ENCODE data around the gene CD72.
A peak's percentile ranks its signal among the peaks of the same experiment; 100 is the strongest.
"Not testable (repeated sequence)": the region's sequence is repeated elsewhere in the genome, so short reads cannot be mapped to it uniquely, and the experiment has no call there.

The CD72 gene

GRCh38 chr9:35612843-35613242, 5.4 kb downstream of the CD72 start:
- H3K4me1 ChIP-seq (ENCODE audit: control insufficient read depth in 1 of 2, insufficient read depth in 1 of 2, low read depth in 1 of 2, low read length in 1 of 2), result peaks cover 9 to 12% of the 10 kb centered on the region in 2 experiments
- H3K27ac ChIP-seq, result no peak overlapping the region
- H3K9me3 ChIP-seq, result no peaks in the 10 kb centered on the region
- H3K36me3 ChIP-seq, result peaks cover 19% of the 10 kb centered on the region
- TF ChIP-seq, protein P1, sequence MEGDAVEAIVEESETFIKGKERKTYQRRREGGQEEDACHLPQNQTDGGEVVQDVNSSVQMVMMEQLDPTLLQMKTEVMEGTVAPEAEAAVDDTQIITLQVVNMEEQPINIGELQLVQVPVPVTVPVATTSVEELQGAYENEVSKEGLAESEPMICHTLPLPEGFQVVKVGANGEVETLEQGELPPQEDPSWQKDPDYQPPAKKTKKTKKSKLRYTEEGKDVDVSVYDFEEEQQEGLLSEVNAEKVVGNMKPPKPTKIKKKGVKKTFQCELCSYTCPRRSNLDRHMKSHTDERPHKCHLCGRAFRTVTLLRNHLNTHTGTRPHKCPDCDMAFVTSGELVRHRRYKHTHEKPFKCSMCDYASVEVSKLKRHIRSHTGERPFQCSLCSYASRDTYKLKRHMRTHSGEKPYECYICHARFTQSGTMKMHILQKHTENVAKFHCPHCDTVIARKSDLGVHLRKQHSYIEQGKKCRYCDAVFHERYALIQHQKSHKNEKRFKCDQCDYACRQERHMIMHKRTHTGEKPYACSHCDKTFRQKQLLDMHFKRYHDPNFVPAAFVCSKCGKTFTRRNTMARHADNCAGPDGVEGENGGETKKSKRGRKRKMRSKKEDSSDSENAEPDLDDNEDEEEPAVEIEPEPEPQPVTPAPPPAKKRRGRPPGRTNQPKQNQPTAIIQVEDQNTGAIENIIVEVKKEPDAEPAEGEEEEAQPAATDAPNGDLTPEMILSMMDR (IDR thresholded peaks at IDR 0.05), result no peak
- peaks cover 24% of the 10 kb centered on the region for H3K27me3 ChIP-seq
- no peak overlapping the region for H3K4me3 ChIP-seq (ENCODE audit: low read depth in 1 of 2, low read length in 1 of 2)

DNA sequence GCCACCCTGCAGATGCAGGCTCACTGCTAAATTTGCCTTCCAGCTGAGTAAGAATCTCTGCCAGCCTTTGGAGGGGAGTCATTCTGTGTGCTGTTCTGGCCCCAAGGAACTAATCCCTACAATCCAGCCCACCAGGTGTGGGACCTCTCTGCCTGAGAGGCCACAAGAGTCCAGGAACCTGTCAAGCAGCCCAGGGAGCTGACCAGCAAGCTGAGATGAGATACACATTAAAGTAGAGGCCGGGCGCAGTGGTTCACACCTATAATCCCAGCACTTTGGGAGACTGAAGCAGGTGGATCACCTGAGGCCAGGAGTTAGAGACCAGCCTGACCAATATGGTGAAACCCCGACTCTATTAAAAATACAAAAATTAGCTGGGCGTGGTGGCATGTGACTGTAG, 6.1 kb downstream of the CD72 start:
- H3K27me3 ChIP-seq, result peaks cover 16% of the 10 kb centered on the region
- H3K4me1 ChIP-seq (ENCODE audit: control insufficient read depth in 1 of 2, insufficient read depth in 1 of 2, low read depth in 1 of 2, low read length in 1 of 2); H3K4me3 ChIP-seq (ENCODE audit: low read depth in 1 of 2, low read length in 1 of 2); H3K9me3 ChIP-seq; H3K27ac ChIP-seq: not testable (repeated sequence)
- H3K36me3 ChIP-seq, result peaks cover 21% of the 10 kb centered on the region

DNA sequence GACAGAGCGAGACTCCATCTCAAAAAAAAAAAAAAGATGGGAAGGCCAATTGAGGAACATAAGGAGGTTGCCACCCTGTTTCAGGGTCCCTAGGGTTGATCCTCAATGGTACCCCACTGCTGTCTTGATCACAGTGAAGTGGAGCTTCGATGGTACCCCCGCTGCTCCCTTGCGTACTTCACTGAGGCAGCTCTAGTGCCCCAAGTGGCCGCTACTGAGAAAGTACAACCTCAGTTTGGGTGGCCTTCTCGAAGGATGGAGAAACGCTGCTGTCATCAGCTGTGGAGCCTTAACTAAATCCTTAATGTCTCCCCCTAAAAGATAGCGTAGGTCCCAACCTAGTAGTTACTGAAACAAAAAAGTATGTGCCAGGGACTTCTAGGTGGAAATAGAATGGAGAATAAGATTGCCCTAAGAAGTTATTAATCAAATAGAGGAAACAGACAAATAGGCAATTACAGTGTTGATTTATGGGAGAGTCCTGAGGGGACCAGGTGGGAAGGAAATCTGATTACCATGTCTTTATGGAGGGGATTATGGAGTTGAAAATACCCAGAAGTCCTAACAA, 6.9 kb downstream of the CD72 start:
- peaks cover under 1 to 6% of the 10 kb centered on the region in 2 experiments for H3K4me1 ChIP-seq (ENCODE audit: control insufficient read depth in 1 of 2, insufficient read depth in 1 of 2, low read depth in 1 of 2, low read length in 1 of 2)
- H3K27me3 ChIP-seq, result peaks cover 8% of the 10 kb centered on the region
- TF ChIP-seq, protein P1 (IDR thresholded peaks at IDR 0.05), result peak; percentile 43
- no peak overlapping the region for H3K4me3 ChIP-seq (ENCODE audit: low read depth in 1 of 2, low read length in 1 of 2)
- peaks cover 21% of the 10 kb centered on the region for H3K36me3 ChIP-seq
- H3K27ac ChIP-seq, result no peak overlapping the region
- no peaks in the 10 kb centered on the region for H3K9me3 ChIP-seq

GRCh38 chr9:35609820-35610163, 8.4 kb downstream of the CD72 start:
- Histone ChIP-seq H3K9me3 (no peaks in the 10 kb centered on the region), H3K27me3 (no peaks in the 10 kb centered on the region), H3K27ac (no peak overlapping the region), H3K4me3 (ENCODE audit: low read depth in 1 of 2, low read length in 1 of 2) (no peak overlapping the region), H3K4me1 (ENCODE audit: control insufficient read depth in 1 of 2, insufficient read depth in 1 of 2, low read depth in 1 of 2, low read length in 1 of 2) (peaks cover 10 to 14% of the 10 kb centered on the region in 2 experiments), H3K36me3 (peaks cover 21% of the 10 kb centered on the region)
- TF ChIP-seq, protein P1 (IDR thresholded peaks at IDR 0.05), result no peak

DNA sequence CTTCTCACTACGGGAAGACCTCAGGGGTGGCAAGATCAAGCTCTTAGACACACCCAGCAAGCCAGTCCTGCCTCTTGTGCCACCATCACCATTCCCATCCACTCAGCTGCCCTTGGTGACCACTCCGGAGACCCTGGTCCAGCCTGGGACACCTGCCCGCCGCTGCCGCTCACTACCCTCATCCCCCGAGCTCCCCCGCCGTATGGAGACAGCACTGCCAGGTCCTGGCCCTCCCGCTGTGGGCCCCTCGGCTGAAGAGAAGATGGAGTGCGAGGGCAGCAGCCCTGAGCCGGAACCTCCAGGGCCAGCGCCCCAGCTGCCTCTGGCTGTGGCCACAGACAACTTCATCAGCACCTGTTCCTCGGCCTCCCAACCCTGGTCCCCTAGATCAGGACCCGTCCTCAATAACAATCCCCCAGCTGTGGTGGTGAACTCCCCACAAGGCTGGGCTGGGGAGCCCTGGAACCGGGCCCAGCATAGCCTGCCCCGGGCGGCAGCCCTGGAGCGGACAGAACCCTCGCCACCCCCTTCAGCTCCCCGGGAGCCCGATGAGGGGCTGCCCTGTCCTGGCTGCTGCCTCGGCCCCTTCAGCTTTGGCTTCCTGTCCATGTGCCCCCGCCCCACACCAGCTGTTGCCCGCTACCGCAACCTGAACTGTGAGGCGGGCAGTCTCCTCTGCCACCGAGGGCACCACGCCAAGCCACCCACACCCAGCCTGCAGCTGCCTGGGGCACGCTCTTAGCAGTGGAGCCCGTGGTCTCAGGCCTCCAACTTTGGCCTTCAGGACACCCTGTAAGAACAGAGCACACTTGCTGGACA, 9.0 kb downstream of the CD72 start:
- Histone ChIP-seq H3K27ac (no peak overlapping the region), H3K9me3 (no peaks in the 10 kb centered on the region), H3K27me3 (no peaks in the 10 kb centered on the region), H3K4me1 (ENCODE audit: control insufficient read depth in 1 of 2, insufficient read depth in 1 of 2, low read depth in 1 of 2, low read length in 1 of 2) (peaks cover 12 to 20% of the 10 kb centered on the region in 2 experiments), H3K36me3 (peaks cover 21% of the 10 kb centered on the region), H3K4me3 (ENCODE audit: low read depth in 1 of 2, low read length in 1 of 2) (no peak overlapping the region)
- TF ChIP-seq, protein P1 (IDR thresholded peaks at IDR 0.05), result no peak

DNA sequence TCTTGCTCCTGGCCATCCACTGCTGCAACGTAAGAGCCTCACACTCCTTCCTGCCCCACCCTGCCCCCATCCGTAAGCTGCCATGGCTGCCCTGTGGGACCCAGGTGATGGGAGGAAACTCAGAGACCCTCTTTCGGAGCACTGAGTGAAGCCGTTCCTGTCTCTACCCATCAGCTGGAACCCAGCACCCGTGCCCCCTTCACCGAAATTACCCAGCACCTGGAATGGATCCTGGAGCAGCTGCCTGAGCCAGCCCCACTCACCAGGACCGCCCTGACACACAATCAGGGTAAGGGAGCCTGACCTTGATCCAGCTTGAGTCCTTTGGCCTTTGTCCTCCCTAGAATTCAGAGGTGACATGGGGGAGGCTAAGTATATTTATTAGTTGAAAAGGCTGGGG, 10.0 kb downstream of the CD72 start:
- no peaks in the 10 kb centered on the region for H3K27me3 ChIP-seq
- TF ChIP-seq, protein P1 (IDR thresholded peaks at IDR 0.05), result no peak
- no peaks in the 10 kb centered on the region for H3K9me3 ChIP-seq
- peaks cover 21% of the 10 kb centered on the region for H3K36me3 ChIP-seq
- H3K4me3 ChIP-seq (ENCODE audit: low read depth in 1 of 2, low read length in 1 of 2), result no peak overlapping the region
- no peak overlapping the region for H3K27ac ChIP-seq
- peaks cover 18 to 27% of the 10 kb centered on the region in 2 experiments for H3K4me1 ChIP-seq (ENCODE audit: control insufficient read depth in 1 of 2, insufficient read depth in 1 of 2, low read depth in 1 of 2, low read length in 1 of 2)

Measured in neutrophil (primary cell).